Stomach smooth muscle (tissue), 2 donors: Measurements from ENCODE around the gene ZNF507.

Experiments used
- H3K27ac ChIP-seq: one replicate; pipeline ENCODE4 v1.7.0; 2013; ENCODE audit warnings: mild to moderate bottlenecking, low read length, inconsistent platforms
- H3K27me3 ChIP-seq, 2 donors: one replicate each; pipeline ENCODE4 v1.7.0; 2013; ENCODE audit warnings: low read length in 2 of 2; ENCODE audit not compliant: insufficient read depth in 2 of 2, control insufficient read depth in 1 of 2
- H3K36me3 ChIP-seq, 2 donors: one replicate each; pipeline ENCODE4 v1.7.0; 2013; ENCODE audit warnings: low read length in 2 of 2; ENCODE audit not compliant: control insufficient read depth in 2 of 2, insufficient read depth in 2 of 2
- H3K4me1 ChIP-seq: one replicate; pipeline ENCODE4 v1.7.0; 2013; ENCODE audit warnings: low read length; ENCODE audit not compliant: control insufficient read depth, insufficient read depth
- H3K4me3 ChIP-seq, 2 donors: one replicate each; pipeline ENCODE4 v1.7.0; 2013; ENCODE audit warnings: low read length in 2 of 2
- H3K9ac ChIP-seq, 2 donors: one replicate each; pipeline ENCODE4 v1.7.0; 2013; ENCODE audit warnings: low read length in 2 of 2, mild to moderate bottlenecking in 1 of 2
- H3K9me3 ChIP-seq, 2 donors: one replicate each; pipeline ENCODE4 v1.7.0; 2013; ENCODE audit warnings: low read length in 2 of 2; ENCODE audit not compliant: control insufficient read depth in 2 of 2
- donor health status: healthy.
- donor health status: Pancreatic carcinoma.

The ZNF507 gene

DNA sequence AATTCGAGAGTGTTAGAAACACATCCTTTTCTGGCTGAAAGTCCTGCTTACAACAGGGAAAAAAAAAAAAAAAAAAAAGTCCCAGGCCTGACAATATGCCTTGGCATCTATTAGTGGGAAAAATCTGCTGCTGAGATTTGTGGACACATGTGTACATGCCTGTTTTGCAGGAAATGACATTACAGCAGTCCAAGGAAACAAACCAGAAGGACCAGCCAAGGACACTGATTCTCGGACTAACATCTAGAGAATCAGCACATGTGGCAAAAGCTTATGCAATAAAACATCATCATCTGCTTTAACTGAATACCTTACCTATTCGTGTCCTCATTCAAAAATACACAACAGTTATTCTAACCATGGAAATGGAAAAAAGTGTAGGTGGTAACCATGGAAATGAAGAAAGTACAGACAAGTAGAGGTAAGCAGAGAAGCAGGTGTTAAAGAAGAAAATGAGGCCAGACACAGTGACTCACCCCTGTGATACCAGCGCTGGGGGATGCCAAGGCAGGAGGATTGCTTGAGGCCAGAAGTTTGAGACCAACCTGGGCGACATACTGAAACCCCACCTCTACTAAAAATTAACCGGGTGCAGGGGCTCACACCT is 50.7 kb downstream of the ZNF507 start:
- H3K27me3 ChIP-seq: no peaks in the 10 kb centered on the region
- H3K36me3 ChIP-seq: peaks cover 0 to 2% of the 10 kb centered on the region in 2 donors
- no peak overlapping the region for H3K4me3 ChIP-seq
- H3K9ac ChIP-seq: no peak overlapping the region
- no peaks in the 10 kb centered on the region for H3K4me1 ChIP-seq
- no peak overlapping the region for H3K27ac ChIP-seq
- no peaks in the 10 kb centered on the region for H3K9me3 ChIP-seq

- Histone ChIP-seq H3K4me1 (no peaks in the 10 kb centered on the region), H3K9me3 (no peaks in the 10 kb centered on the region), H3K9ac (no peak overlapping the region), H3K36me3 (peaks cover 0 to 2% of the 10 kb centered on the region in 2 donors), H3K27ac (no peak overlapping the region), H3K4me3 (no peak overlapping the region), H3K27me3 (no peaks in the 10 kb centered on the region)
Observed at GRCh38 chr19:32397671-32398101, 52.3 kb downstream of the ZNF507 start.

GRCh38 chr19:32401992-32402391 is 56.6 kb downstream of the ZNF507 start:
- H3K27me3 ChIP-seq: no peaks in the 10 kb centered on the region
- no peak overlapping the region for H3K9ac ChIP-seq
- H3K9me3 ChIP-seq: no peaks in the 10 kb centered on the region
- no peak overlapping the region for H3K4me3 ChIP-seq
- H3K4me1 ChIP-seq: peaks cover 10% of the 10 kb centered on the region
- H3K27ac ChIP-seq: no peak overlapping the region
- H3K36me3 ChIP-seq: no peaks in the 10 kb centered on the region

DNA sequence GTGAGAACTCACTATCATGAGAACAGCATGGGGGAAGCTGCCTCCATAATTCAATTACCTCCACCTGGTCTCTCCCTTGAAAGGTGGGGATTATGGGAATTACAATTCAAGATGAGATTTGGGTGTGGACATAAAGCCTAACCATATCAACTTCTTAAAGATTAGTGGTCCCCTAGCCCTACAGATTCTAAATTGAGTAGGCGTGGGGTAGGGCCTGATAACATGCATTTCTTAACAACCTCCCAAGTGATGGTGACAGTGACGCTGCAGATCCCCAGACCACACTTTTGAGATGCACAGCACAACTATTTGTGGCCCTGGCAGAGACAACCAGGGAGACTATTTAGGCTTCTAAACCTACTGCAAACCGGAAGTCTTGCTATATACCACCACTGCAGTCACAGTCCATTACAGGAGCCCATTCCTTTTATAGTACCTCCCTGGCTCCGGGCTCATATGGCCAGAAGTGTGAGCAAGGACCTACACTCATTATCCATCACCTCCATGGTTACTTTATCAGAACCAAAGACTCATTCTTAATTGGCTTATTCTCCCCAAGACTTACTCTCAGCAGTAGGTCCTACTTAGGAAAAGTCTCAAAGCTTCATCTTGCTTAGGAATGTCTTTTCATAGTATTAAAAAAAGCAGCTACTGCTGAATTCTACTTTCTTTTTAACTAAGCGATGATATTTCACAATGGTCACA is 58.0 kb downstream of the ZNF507 start:
- Histone ChIP-seq H3K4me3 (no peak overlapping the region), H3K36me3 (no peaks in the 10 kb centered on the region), H3K9me3 (no peaks in the 10 kb centered on the region), H3K4me1 (peaks cover 10% of the 10 kb centered on the region), H3K9ac (no peak overlapping the region), H3K27ac (no peak overlapping the region), H3K27me3 (no peaks in the 10 kb centered on the region)

GRCh38 chr19:32404213-32404932 is 59.0 kb downstream of the ZNF507 start:
- peak overlapping the region; percentile 76 to 85 for H3K4me3 ChIP-seq
- H3K4me1 ChIP-seq: peaks cover 10% of the 10 kb centered on the region
- no peaks in the 10 kb centered on the region for H3K27me3 ChIP-seq
- peak overlapping the region; percentile 93 for H3K27ac ChIP-seq
- no peaks in the 10 kb centered on the region for H3K36me3 ChIP-seq
- H3K9ac ChIP-seq: peak overlapping the region; percentile 90 to 96
- H3K9me3 ChIP-seq: no peaks in the 10 kb centered on the region

DNA sequence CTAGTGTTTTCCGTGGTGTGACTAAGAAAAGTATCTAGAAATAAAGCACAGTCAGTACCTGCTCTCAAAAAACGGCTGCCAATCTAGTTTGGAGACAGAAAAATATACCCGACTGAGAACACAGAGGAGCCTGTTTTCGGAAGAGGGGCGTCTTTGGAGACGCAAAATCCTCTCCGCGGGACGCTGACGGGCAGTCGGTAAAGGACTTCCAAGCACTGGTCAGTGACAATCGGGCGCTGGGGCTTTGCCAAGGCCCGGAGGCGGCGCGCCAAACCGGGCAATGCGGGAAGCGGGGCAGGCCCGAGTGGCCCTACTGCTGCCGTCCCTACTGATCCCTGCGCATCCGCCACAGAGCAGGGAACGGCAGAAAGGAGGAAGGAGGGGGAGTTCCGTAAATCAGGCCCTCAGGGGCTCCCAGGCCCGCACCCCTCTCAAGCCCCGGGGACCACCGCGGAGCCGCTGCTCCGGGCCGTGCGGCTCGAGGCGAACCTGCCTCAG is 59.6 kb downstream of the ZNF507 start:
- peak overlapping the region; percentile 93 for H3K27ac ChIP-seq
- peaks cover 10% of the 10 kb centered on the region for H3K4me1 ChIP-seq
- H3K9ac ChIP-seq: peak overlapping the region; percentile 90 to 96
- no peaks in the 10 kb centered on the region for H3K9me3 ChIP-seq
- no peaks in the 10 kb centered on the region for H3K36me3 ChIP-seq
- peak overlapping the region; percentile 76 to 85 for H3K4me3 ChIP-seq
- H3K27me3 ChIP-seq: no peaks in the 10 kb centered on the region

DNA sequence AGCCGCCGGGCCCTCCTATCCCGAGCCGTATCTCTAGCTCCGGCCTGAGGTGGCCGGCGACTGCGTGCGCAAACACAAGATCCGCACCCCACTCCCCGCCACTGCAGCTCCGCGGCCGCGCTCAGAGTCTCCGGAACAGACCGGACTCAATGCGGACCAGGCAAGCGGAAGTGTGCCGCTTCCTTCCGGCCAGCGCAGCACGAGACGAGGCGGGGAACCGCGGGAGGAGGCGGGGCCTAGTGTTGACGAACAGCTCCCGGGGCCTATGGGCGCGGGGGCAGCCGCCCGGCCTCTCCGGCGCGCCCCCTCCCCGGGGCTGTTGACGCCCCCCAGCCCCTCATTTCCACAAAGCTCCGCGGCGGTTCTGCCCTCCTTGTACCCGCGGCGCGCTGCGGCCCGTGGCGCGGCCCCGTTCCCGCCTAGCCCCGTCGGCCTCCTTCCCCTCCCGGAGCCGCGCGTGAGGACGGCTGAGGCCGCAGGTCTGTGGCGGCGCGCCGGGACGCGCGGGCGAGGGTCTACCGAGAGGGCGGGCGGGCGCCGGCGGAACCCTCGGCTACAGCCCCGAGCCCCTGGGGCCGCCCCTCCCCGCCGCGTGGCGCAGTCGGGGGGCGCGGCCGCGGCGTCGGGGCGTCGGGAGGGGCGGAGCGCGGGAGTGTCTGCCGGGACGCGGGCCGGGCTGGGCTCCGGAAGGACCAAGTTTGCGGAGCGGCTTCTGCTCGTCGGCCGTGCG is 60.2 kb downstream of the ZNF507 start, which contains the start of gene DPY19L3:
Gene DPY19L3, plus strand, starts transcription at position 340 of the 730 bp plus-strand sequence. CDS start 2,484 bp downstream, outside the sequence.
- Histone ChIP-seq H3K27ac (peak within 1 kb of the TSS; percentile 93), H3K9ac (peak within 1 kb of the TSS; percentile 90 to 96), H3K4me3 (peak within 1 kb of the TSS; percentile 76 to 85), H3K4me1 (peaks cover 10% of the 10 kb centered on the region), H3K27me3 (no peaks in the 10 kb centered on the region), H3K36me3 (no peaks in the 10 kb centered on the region), H3K9me3 (no peaks in the 10 kb centered on the region)

GRCh38 chr19:32406161-32407003 is 61.0 kb downstream of the ZNF507 start:
- peaks cover 10% of the 10 kb centered on the region for H3K4me1 ChIP-seq
- no peaks in the 10 kb centered on the region for H3K9me3 ChIP-seq
- no peaks in the 10 kb centered on the region for H3K27me3 ChIP-seq
- peak overlapping the region; percentile 71 to 90 for H3K9ac ChIP-seq
- no peak overlapping the region for H3K27ac ChIP-seq
- peak overlapping the region; percentile 76 to 85 for H3K4me3 ChIP-seq
- no peaks in the 10 kb centered on the region for H3K36me3 ChIP-seq

DNA sequence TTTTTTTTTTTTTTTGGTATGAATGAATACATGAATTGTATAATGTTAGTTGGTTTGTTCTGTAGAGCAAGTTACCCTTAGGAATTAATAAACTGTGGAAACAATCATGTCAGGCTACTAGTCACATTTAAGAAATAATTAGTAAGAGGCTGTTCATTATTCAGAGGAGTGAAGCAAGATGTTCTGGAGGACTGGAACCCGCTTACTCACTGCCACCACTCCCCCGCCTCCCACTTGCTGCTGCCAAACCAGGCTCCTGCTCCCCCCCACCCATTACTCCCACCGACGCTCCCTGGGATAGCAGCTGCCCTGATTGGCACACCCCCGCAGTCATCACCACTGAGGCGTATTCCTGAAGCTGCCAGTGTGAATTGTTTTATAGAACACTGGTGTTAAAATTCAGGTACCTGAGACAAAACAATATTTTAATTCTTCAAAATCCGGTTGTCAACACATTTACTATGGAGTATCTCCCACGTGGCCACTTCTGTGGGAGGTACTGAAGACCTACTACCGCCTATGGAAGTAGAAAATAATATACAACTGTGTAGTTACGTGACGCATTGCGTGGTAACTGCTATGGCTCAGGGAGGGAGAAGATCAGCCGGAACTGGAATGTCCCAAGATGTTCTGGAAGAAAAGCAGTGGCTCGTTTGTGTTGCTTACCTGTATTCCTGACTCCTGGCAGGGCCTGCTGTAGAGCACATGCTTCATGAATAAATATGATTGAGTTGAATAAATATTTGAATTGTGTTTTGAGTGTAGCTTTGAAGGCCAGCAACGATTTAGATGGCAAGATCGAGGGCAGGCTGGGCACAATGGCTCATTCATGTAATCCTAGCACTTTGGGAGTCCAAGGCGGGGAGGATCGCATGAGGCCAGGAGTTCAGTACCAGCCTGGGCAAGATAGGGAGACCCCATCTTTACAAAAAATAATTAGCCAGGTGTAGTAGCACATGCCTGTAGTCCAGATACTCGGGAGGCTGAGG is 61.9 kb downstream of the ZNF507 start:
- Histone ChIP-seq H3K4me1 (peaks cover 10% of the 10 kb centered on the region), H3K9me3 (no peaks in the 10 kb centered on the region), H3K27me3 (no peaks in the 10 kb centered on the region), H3K9ac (no peak overlapping the region), H3K4me3 (no peak overlapping the region), H3K36me3 (peaks cover 0 to 4% of the 10 kb centered on the region in 2 donors), H3K27ac (no peak overlapping the region)
